Measurements from ENCODE around the gene POLG2. TPM values are rescaled to one million over a fixed set of nuclear protein-coding genes. Genes with fewer than 3 reads are reported as not detected.
"Not testable (repeated sequence)": the region's sequence is repeated elsewhere in the genome, so short reads cannot be mapped to it uniquely, and the experiment has no call there.

Gene POLG2
- total RNA-seq, 1 experiment from 2014 or later: 20.3 TPM

- ChIA-PET POLR2A (ENCODE audit: unreplicated experiment) (no interaction called here), CTCF (no interaction called here)
- Histone ChIP-seq H3K9me2 (replicated peaks; ENCODE audit: low read length) (no peaks in the 10 kb centered on the region), H3K4me3 (ENCODE audit: low read length) (no peak overlapping the region), H3K9me3 (ENCODE audit: low read length) (peaks cover 18% of the 10 kb centered on the region), H3K4me2 (ENCODE audit: low read length) (no peak overlapping the region), H3K27me3 (ENCODE audit: low read length) (no peaks in the 10 kb centered on the region), H3K27ac (ENCODE audit: low read length) (no peak overlapping the region), H3K36me3 (ENCODE audit: low read depth, low read length) (peaks cover 23% of the 10 kb centered on the region), H3F3A (ENCODE audit: low read length, unreplicated experiment) (no peaks in the 10 kb centered on the region), H3K9ac (ENCODE audit: low read length) (no peak overlapping the region), H2AFZ (ENCODE audit: low read length) (no peak overlapping the region), H3K4me1 (ENCODE audit: insufficient read depth, low read length) (peaks cover 12% of the 10 kb centered on the region), H3K79me2 (ENCODE audit: low read length) (no peaks in the 10 kb centered on the region), H4K20me1 (ENCODE audit: low read length) (no peaks in the 10 kb centered on the region)
- DNase-seq (no peak), ATAC-seq (no peak)
- intact Hi-C loops (cut with micrococcal nuclease): no loop called here
- TF ChIP-seq, protein P1, sequence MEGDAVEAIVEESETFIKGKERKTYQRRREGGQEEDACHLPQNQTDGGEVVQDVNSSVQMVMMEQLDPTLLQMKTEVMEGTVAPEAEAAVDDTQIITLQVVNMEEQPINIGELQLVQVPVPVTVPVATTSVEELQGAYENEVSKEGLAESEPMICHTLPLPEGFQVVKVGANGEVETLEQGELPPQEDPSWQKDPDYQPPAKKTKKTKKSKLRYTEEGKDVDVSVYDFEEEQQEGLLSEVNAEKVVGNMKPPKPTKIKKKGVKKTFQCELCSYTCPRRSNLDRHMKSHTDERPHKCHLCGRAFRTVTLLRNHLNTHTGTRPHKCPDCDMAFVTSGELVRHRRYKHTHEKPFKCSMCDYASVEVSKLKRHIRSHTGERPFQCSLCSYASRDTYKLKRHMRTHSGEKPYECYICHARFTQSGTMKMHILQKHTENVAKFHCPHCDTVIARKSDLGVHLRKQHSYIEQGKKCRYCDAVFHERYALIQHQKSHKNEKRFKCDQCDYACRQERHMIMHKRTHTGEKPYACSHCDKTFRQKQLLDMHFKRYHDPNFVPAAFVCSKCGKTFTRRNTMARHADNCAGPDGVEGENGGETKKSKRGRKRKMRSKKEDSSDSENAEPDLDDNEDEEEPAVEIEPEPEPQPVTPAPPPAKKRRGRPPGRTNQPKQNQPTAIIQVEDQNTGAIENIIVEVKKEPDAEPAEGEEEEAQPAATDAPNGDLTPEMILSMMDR (conservative IDR thresholded peaks at IDR 0.05; ENCODE audit: low read depth, low read length): no peak
- no peak for TF ChIP-seq EZH2phosphoT487 (IDR thresholded peaks at IDR 0.05; ENCODE audit: borderline replicate concordance, low read length)
- no peak for TF ChIP-seq EZH2 (IDR thresholded peaks at IDR 0.05; ENCODE audit: low read length, unreplicated experiment)
- BruUV-seq (replicated peaks): no TSS peak
These were observed 58.8 kb downstream of the POLG2 start for GRCh38 chr17:64437944-64438525.

DNA sequence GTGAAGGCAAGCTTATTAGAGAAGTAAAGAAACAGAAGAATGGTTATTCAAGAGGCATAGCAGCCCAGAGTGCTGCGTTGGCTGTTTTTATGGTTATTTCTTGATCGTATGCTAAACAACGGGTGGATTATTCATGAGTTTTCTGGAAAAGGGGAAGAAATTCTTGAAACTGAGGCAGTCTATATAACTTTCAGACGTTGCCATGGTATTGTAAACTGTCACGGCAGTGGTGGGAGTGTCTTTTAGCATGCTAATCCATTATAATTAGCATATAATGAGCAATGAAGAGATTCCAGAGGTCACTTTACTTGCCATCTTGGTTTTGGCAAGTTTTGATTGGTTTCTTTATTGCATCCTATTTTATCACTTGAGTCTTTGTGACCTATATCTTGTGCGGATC lies 65.3 kb downstream of the POLG2 start:
- peaks cover 11% of the 10 kb centered on the region; the same call in 1 of the 2 replicates for H3K36me3 ChIP-seq (ENCODE audit: low read depth, low read length)
- H3F3A ChIP-seq (ENCODE audit: low read length, unreplicated experiment): no peaks in the 10 kb centered on the region
- H3K9me3 ChIP-seq (ENCODE audit: low read length): 0 out of 2 replicates have a peak, but pooled peaks cover 4% of the 10 kb centered on the region
- H3K4me2 ChIP-seq (ENCODE audit: low read length): no peak overlapping the region
- no peaks in the 10 kb centered on the region for H3K9me2 ChIP-seq (replicated peaks; ENCODE audit: low read length)
- H3K4me3 ChIP-seq (ENCODE audit: low read length): no peak overlapping the region
- intact Hi-C loops (cut with micrococcal nuclease): no loop called here
- TF ChIP-seq EZH2phosphoT487 (IDR thresholded peaks at IDR 0.05; ENCODE audit: borderline replicate concordance, low read length): no peak
- no peak overlapping the region for H3K27ac ChIP-seq (ENCODE audit: low read length)
- BruUV-seq (replicated peaks): no TSS peak
- H3K27me3 ChIP-seq (ENCODE audit: low read length): no peaks in the 10 kb centered on the region
- H3K9ac ChIP-seq (ENCODE audit: low read length): no peak overlapping the region
- no peak overlapping the region for H2AFZ ChIP-seq (ENCODE audit: low read length)
- POLR2A ChIA-PET (ENCODE audit: unreplicated experiment): no interaction called here
- ATAC-seq: no peak
- no peak for DNase-seq
- H3K79me2 ChIP-seq (ENCODE audit: low read length): no peaks in the 10 kb centered on the region
- H3K4me1 ChIP-seq (ENCODE audit: insufficient read depth, low read length): no peaks in the 10 kb centered on the region
- CTCF ChIA-PET: no interaction called here
- no peaks in the 10 kb centered on the region for H4K20me1 ChIP-seq (ENCODE audit: low read length)

GRCh38 chr17:64430036-64430435 lies 66.8 kb downstream of the POLG2 start:
- H3K4me2 ChIP-seq (ENCODE audit: low read length); H3K9ac ChIP-seq (ENCODE audit: low read length); CTCF ChIA-PET; DNase-seq; H3K4me1 ChIP-seq (ENCODE audit: insufficient read depth, low read length); H3K27me3 ChIP-seq (ENCODE audit: low read length); H3K27ac ChIP-seq (ENCODE audit: low read length); H3K36me3 ChIP-seq (ENCODE audit: low read depth, low read length); H2AFZ ChIP-seq (ENCODE audit: low read length); H3F3A ChIP-seq (ENCODE audit: low read length, unreplicated experiment); H4K20me1 ChIP-seq (ENCODE audit: low read length); H3K79me2 ChIP-seq (ENCODE audit: low read length); POLR2A ChIA-PET (ENCODE audit: unreplicated experiment); intact Hi-C loops (cut with micrococcal nuclease); BruUV-seq (replicated peaks); H3K9me3 ChIP-seq (ENCODE audit: low read length); H3K9me2 ChIP-seq (replicated peaks; ENCODE audit: low read length); H3K4me3 ChIP-seq (ENCODE audit: low read length); ATAC-seq: not testable (repeated sequence)

DNA sequence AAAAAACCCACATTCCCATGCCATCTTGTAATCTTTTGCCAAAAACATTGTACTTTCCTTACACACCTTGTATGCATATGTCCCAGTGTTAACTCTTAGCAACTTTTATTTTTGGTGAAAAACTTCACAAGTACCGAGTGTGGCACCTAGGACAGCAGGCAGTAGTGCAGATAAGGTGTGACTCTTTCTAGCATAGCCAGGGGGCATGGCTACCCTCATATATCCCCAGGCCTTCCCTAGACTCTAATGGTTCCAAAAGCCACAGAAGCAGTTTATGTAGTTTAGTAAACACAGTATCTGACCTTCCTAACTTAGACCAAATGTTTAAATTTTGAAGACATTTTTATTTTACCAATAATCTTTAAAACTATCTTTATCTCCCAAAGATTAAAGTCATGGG lies 68.4 kb downstream of the POLG2 start:
- H3K36me3 ChIP-seq (ENCODE audit: low read depth, low read length): peaks cover 4% of the 10 kb centered on the region; the same call in 1 of the 2 replicates
- H3K27me3 ChIP-seq (ENCODE audit: low read length): no peaks in the 10 kb centered on the region
- no peaks in the 10 kb centered on the region for H3K79me2 ChIP-seq (ENCODE audit: low read length)
- TF ChIP-seq EZH2phosphoT487 (IDR thresholded peaks at IDR 0.05; ENCODE audit: borderline replicate concordance, low read length): no peak
- TF ChIP-seq, protein P1 (conservative IDR thresholded peaks at IDR 0.05; ENCODE audit: low read depth, low read length): no peak
- TF ChIP-seq EZH2 (IDR thresholded peaks at IDR 0.05; ENCODE audit: low read length, unreplicated experiment): no peak
- H3K4me3 ChIP-seq (ENCODE audit: low read length): no peak overlapping the region
- H3K4me2 ChIP-seq (ENCODE audit: low read length): no peak overlapping the region
- DNase-seq (no peak), ATAC-seq (no peak)
- ChIA-PET POLR2A (ENCODE audit: unreplicated experiment) (no interaction called here), CTCF (no interaction called here)
- intact Hi-C loops (cut with micrococcal nuclease): loop anchor here (10.0 kb wide), 3 partner anchors 176 to 306 kb away; no protein-coding TSS in a partner anchor
- peaks cover 10% of the 10 kb centered on the region for H3K4me1 ChIP-seq (ENCODE audit: insufficient read depth, low read length)
- H3K9me3 ChIP-seq (ENCODE audit: low read length): no peaks in the 10 kb centered on the region
- no peaks in the 10 kb centered on the region for H3F3A ChIP-seq (ENCODE audit: low read length, unreplicated experiment)
- BruUV-seq (replicated peaks): no TSS peak
- no peak overlapping the region for H3K27ac ChIP-seq (ENCODE audit: low read length)
- H3K9me2 ChIP-seq (replicated peaks; ENCODE audit: low read length): no peaks in the 10 kb centered on the region
- H4K20me1 ChIP-seq (ENCODE audit: low read length): no peaks in the 10 kb centered on the region
- H3K9ac ChIP-seq (ENCODE audit: low read length): no peak overlapping the region
- H2AFZ ChIP-seq (ENCODE audit: low read length): no peak overlapping the region
